H9 (cell line): ENCODE data around the gene SLC38A9. TPM values are rescaled to one million over a fixed set of nuclear protein-coding genes. Genes with fewer than 3 reads are reported as not detected.

ENCODE experiments used
- DNase-seq: peaks from one replicate; pipeline ENCODE4 v3.0.0-alpha.2; 2017
- H2AFZ ChIP-seq: one replicate; pipeline ENCODE4 v1.6.1; 2013; ENCODE audit warnings: mild to moderate bottlenecking, low read length, control low read depth, moderate library complexity
- H2AK5ac ChIP-seq: 2 replicates; pipeline ENCODE4 v1.6.1; 2013; ENCODE audit warnings: low read length, control low read depth, mixed read lengths; ENCODE audit not compliant: insufficient read length
- H2BK120ac ChIP-seq: one replicate; pipeline ENCODE4 v1.6.1; 2013; ENCODE audit warnings: low read depth, mild to moderate bottlenecking, low read length, control low read depth, inconsistent platforms; ENCODE audit not compliant: poor library complexity, severe bottlenecking
- H2BK12ac ChIP-seq: 2 replicates; pipeline ENCODE4 v1.6.1; 2013; ENCODE audit warnings: low read length, control low read depth, mixed read lengths, low read depth; ENCODE audit not compliant: insufficient read length
- H2BK15ac ChIP-seq: 2 replicates; pipeline ENCODE4 v1.6.1; 2013; ENCODE audit warnings: low read depth, low read length, control low read depth
- H2BK20ac ChIP-seq: one replicate; pipeline ENCODE4 v1.6.1; 2013; ENCODE audit warnings: low read depth, mild to moderate bottlenecking, low read length, control low read depth, inconsistent platforms; ENCODE audit not compliant: poor library complexity, severe bottlenecking
- H2BK5ac ChIP-seq: 2 replicates; pipeline ENCODE4 v1.6.1; 2013; ENCODE audit warnings: low read length, control low read depth, mixed read lengths; ENCODE audit not compliant: insufficient read length
- H3K14ac ChIP-seq: 2 replicates; pipeline ENCODE4 v1.6.1; 2013; ENCODE audit warnings: low read length, control low read depth; ENCODE audit not compliant: insufficient read depth
- H3K18ac ChIP-seq: 2 replicates; pipeline ENCODE4 v1.6.1; 2013; ENCODE audit warnings: low read depth, mild to moderate bottlenecking, mixed read lengths, low read length, control low read depth; ENCODE audit not compliant: insufficient read length
- H3K23ac ChIP-seq: 2 replicates; pipeline ENCODE4 v1.6.1; 2013; ENCODE audit warnings: low read length, control low read depth, mixed read lengths, low read depth; ENCODE audit not compliant: insufficient read length
- H3K23me2 ChIP-seq: 2 replicates; pipeline ENCODE4 v1.6.1; 2013; ENCODE audit warnings: low read depth, mild to moderate bottlenecking, mixed read lengths, low read length, control low read depth; ENCODE audit not compliant: insufficient read length, poor library complexity, severe bottlenecking
- H3K27ac ChIP-seq: 2 replicates; pipeline ENCODE4 v1.5.1; 2013; ENCODE audit warnings: low read length, control low read depth, mixed read lengths, low read depth; ENCODE audit not compliant: insufficient read length
- H3K27me3 ChIP-seq: 2 replicates; pipeline ENCODE4 v1.6.1; 2013; ENCODE audit warnings: low read length, control low read depth, inconsistent platforms; ENCODE audit not compliant: insufficient read depth
- H3K4ac ChIP-seq: 2 replicates; pipeline ENCODE4 v1.6.1; 2013; ENCODE audit warnings: low read depth, mild to moderate bottlenecking, control low read depth, inconsistent platforms, low read length, moderate library complexity
- H3K4me1 ChIP-seq: 2 replicates; pipeline ENCODE4 v1.6.1; 2013; ENCODE audit warnings: low read length, control low read depth, inconsistent platforms; ENCODE audit not compliant: insufficient read depth
- H3K4me2 ChIP-seq: 2 replicates; pipeline ENCODE4 v1.6.1; 2013; ENCODE audit warnings: low read length, control low read depth, mixed read lengths; ENCODE audit not compliant: insufficient read length, insufficient read depth
- H3K56ac ChIP-seq: 2 replicates; pipeline ENCODE4 v1.6.1; 2013; ENCODE audit warnings: low read depth, mild to moderate bottlenecking, mixed read lengths, low read length, control low read depth; ENCODE audit not compliant: insufficient read length
- H3K79me1 ChIP-seq: 2 replicates; pipeline ENCODE4 v1.6.1; 2013; ENCODE audit warnings: low read depth, mild to moderate bottlenecking, moderate library complexity, low read length, control low read depth, inconsistent platforms; ENCODE audit not compliant: insufficient read depth, poor library complexity, severe bottlenecking
- H3K79me2 ChIP-seq: 2 replicates; pipeline ENCODE4 v1.6.1; 2013; ENCODE audit warnings: low read length, control low read depth, inconsistent platforms; ENCODE audit not compliant: insufficient read depth
- H3K9ac ChIP-seq: 2 replicates; pipeline ENCODE4 v1.6.1; 2013; ENCODE audit warnings: low read length, control low read depth, mixed read lengths; ENCODE audit not compliant: insufficient read length; ENCODE audit errors: extremely low read depth
- H3K9me3 ChIP-seq: one replicate; pipeline ENCODE4 v1.6.1; 2013; ENCODE audit warnings: low read depth, low read length, inconsistent platforms; ENCODE audit not compliant: control insufficient read depth
- H3T11ph ChIP-seq: one replicate; pipeline ENCODE4 v1.6.1; 2013; ENCODE audit warnings: mild to moderate bottlenecking, low read length, control low read depth, inconsistent platforms
- H4K20me1 ChIP-seq: one replicate; pipeline ENCODE4 v1.6.1; 2013; ENCODE audit not compliant: control insufficient read depth, insufficient read length, insufficient read depth
- H4K5ac ChIP-seq: 2 replicates; pipeline ENCODE4 v1.6.1; 2013; ENCODE audit warnings: low read depth, mild to moderate bottlenecking, mixed read lengths, low read length, control low read depth; ENCODE audit not compliant: insufficient read length
- H4K8ac ChIP-seq: replicated peaks from 2 replicates; pipeline ENCODE4 v1.6.1; 2013; ENCODE audit warnings: low read length, control low read depth, mixed read lengths, low read depth; ENCODE audit not compliant: insufficient read length
- H4K91ac ChIP-seq: 2 replicates; pipeline ENCODE4 v1.6.1; 2013; ENCODE audit warnings: low read depth, mild to moderate bottlenecking, moderate library complexity, mixed read lengths, low read length, control low read depth; ENCODE audit not compliant: insufficient read length
- H3K27ac Mint-ChIP-seq, 3 experiments: 2 replicates in 2 of 3; 3 replicates in 1 of 3; pipeline ENCODE4 v1.8.0; 2020 to 2021; ENCODE audit warnings: mixed read lengths in 3 of 3, mild to moderate bottlenecking in 1 of 3, moderate library complexity in 1 of 3
- H3K27me3 Mint-ChIP-seq: 2 replicates; pipeline ENCODE4 v1.8.0; 2021; ENCODE audit warnings: low read depth, mild to moderate bottlenecking, moderate library complexity, mixed read lengths
- H3K36me3 Mint-ChIP-seq, 3 experiments: 2 replicates in 2 of 3; 3 replicates in 1 of 3; pipeline ENCODE4 v1.8.0; 2020 to 2021; ENCODE audit warnings: low read depth in 3 of 3, mixed read lengths in 3 of 3; ENCODE audit not compliant: insufficient read depth in 1 of 3
- H3K4me1 Mint-ChIP-seq, 2 experiments: 2 replicates each; pipeline ENCODE4 v1.8.0; 2020; ENCODE audit warnings: mixed read lengths in 2 of 2
- H3K4me3 Mint-ChIP-seq, 2 experiments: 2 replicates in 1 of 2; 3 replicates in 1 of 2; pipeline ENCODE4 v1.8.0; 2020 to 2021; ENCODE audit warnings: mild to moderate bottlenecking in 2 of 2, mixed read lengths in 2 of 2, moderate library complexity in 1 of 2
- H3K9me3 Mint-ChIP-seq, 2 experiments: 2 replicates in 1 of 2; 3 replicates in 1 of 2; pipeline ENCODE4 v1.8.0; 2020; ENCODE audit warnings: mild to moderate bottlenecking in 2 of 2, mixed read lengths in 2 of 2, moderate library complexity in 1 of 2
- WGBS: extraction: QIAGEN DNeasy Blood & Tissue Kit; methylation state at CpG from one replicate; pipeline ENCODE4 v1.1.7; 2013; ENCODE audit warnings: missing lambda C conversion rate, low lambda C conversion rate, mixed read lengths; ENCODE audit not compliant: insufficient read length; ENCODE audit errors: extremely low coverage; 5-methylcytosine and 5-hydroxymethylcytosine counted together
- total RNA-seq: library from RNA; stranded (reverse); gene quantifications from 2 replicates; pipeline ENCODE4 v1.2.1, GENCODE V29; 2021
- TF ChIP-seq, protein P1 (sequence below): fragments of 200-600 bp; sonication (generic); conservative IDR thresholded peaks from 3 replicates; pipeline ENCODE4 v1.8.0; 2021; ENCODE audit warnings: antibody characterized with exemption, mild to moderate bottlenecking

Gene SLC38A9
- total RNA-seq, 1 experiment from 2014 or later, result 48.5 TPM

DNA sequence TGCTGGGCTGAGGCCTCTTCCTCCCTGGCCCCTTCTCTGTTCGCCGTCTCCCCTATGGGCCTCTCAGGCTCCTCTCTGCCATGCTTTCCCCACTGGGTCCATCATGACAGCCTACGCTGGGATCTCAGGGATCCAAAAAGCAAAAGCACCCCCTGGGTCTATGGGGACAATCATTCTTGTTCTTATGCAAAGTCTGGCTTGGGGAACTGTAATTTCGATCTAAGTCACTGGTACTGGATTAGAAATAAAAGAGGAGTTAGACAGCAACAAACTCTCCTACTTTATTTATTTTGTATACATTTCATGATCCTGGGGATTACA, 86.6 kb downstream of the SLC38A9 start:
- H3K4me3 Mint-ChIP-seq, result peak overlapping the region; percentile 35 to 64
- H3K4me2 ChIP-seq, result no peak overlapping the region
- H3K27ac Mint-ChIP-seq, result peak overlapping the region; percentile 98 to 99 (median 99)

More for the DNA sequence above, 86.6 kb downstream of the SLC38A9 start:
- Histone ChIP-seq H2AK5ac (no peak overlapping the region), H3K79me1 (no peaks in the 10 kb centered on the region), H3K27ac (peak overlapping the region; percentile 36), H3K27me3 (no peaks in the 10 kb centered on the region), H2BK5ac (no peak overlapping the region), H4K91ac (no peak overlapping the region), H3K4me1 (peaks cover 2% of the 10 kb centered on the region; the same call in 1 of the 2 replicates), H3K4ac (no peak overlapping the region), H4K5ac (no peak overlapping the region), H4K8ac (no peak overlapping the region), H3K23me2 (no peaks in the 10 kb centered on the region), H3K56ac (no peak overlapping the region), H3K9ac (no peak overlapping the region), H2AFZ (no peak overlapping the region), H2BK120ac (no peak overlapping the region), H3K23ac (no peak overlapping the region), H2BK12ac (no peak overlapping the region), H3T11ph (no peak overlapping the region), H3K14ac (no peak overlapping the region), H3K9me3 (no peaks in the 10 kb centered on the region), H2BK20ac (no peak overlapping the region), H2BK15ac (no peak overlapping the region), H3K79me2 (no peaks in the 10 kb centered on the region), H4K20me1 (no peaks in the 10 kb centered on the region), H3K18ac (no peak overlapping the region)
- Mint-ChIP-seq H3K9me3 (no peaks in the 10 kb centered on the region), H3K27me3 (no peaks in the 10 kb centered on the region), H3K4me1 (peaks cover 51 to 67% of the 10 kb centered on the region in 2 experiments), H3K36me3 (peaks cover 2 to 9% (median 3%) of the 10 kb centered on the region in 3 experiments; a peak in 4 of 7 replicates)
- no CpG with 5 or more reads among the region's 4 CpGs for WGBS
- DNase-seq, result peak; percentile 48
- TF ChIP-seq, protein P1, sequence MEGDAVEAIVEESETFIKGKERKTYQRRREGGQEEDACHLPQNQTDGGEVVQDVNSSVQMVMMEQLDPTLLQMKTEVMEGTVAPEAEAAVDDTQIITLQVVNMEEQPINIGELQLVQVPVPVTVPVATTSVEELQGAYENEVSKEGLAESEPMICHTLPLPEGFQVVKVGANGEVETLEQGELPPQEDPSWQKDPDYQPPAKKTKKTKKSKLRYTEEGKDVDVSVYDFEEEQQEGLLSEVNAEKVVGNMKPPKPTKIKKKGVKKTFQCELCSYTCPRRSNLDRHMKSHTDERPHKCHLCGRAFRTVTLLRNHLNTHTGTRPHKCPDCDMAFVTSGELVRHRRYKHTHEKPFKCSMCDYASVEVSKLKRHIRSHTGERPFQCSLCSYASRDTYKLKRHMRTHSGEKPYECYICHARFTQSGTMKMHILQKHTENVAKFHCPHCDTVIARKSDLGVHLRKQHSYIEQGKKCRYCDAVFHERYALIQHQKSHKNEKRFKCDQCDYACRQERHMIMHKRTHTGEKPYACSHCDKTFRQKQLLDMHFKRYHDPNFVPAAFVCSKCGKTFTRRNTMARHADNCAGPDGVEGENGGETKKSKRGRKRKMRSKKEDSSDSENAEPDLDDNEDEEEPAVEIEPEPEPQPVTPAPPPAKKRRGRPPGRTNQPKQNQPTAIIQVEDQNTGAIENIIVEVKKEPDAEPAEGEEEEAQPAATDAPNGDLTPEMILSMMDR, result no peak
